A673 (cell line): ENCODE data around the gene CSPG4.

Source experiments
- EZH2 ChIP-seq: fragments of 200-600 bp; sonication (generic); IDR thresholded peaks from 2 replicates; pipeline ENCODE4 v1.6.1; 2017; ENCODE audit warnings: borderline replicate concordance, low read depth, mild to moderate bottlenecking, mixed read lengths, antibody characterized with exemption, low read length; ENCODE audit not compliant: poor library complexity, severe bottlenecking
- TF ChIP-seq, protein P1 (sequence below): fragments of 300-800, 200-600 bp; sonication (generic); conservative IDR thresholded peaks from 2 replicates; pipeline ENCODE4 v1.5.1; 2017; ENCODE audit warnings: low read depth, mild to moderate bottlenecking, antibody characterized with exemption, low read length, moderate library complexity, mixed read lengths

DNA sequence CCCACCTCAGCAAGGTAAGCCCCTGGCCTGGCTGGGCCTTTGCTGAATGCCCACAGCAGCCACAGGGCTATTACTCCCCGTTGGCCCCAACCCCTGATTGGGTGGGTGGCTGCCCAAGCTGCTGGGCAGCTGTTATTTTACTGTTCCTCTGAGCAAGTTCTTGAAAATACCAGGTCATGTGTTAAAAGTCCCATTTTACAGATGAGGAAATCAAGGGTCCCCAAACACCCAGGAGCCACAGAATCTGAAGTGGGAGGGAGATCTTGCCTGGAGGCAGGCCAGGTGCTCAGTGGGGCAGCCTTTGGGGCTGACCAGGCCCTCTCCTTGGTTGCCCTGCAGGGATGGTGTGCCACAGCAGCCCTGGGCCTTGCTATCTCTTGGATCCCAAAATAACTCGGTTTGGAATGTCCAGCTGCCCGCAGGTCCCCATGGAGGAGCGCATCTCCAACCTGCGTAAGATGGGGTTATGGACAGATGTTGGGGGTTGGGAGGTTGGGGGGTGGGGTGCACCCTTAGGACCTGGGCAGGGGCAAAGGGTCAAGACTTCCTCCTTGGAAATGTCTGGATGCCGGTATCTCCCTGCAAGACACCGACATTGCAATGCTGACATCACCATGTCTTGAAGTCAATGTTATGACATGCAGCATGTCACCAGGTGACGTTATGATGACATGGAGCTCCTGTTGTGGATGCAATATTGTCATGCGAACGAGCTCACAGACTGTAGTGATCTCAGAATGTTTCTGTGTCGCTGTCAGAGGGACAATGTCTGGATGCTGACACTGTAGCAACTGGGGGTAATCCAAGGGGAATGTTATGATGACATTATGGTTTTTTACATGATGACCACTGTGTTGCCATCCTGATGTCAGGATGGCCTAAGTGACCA lies 13.3 kb upstream of the CSPG4 start:
- TF ChIP-seq, protein P1, sequence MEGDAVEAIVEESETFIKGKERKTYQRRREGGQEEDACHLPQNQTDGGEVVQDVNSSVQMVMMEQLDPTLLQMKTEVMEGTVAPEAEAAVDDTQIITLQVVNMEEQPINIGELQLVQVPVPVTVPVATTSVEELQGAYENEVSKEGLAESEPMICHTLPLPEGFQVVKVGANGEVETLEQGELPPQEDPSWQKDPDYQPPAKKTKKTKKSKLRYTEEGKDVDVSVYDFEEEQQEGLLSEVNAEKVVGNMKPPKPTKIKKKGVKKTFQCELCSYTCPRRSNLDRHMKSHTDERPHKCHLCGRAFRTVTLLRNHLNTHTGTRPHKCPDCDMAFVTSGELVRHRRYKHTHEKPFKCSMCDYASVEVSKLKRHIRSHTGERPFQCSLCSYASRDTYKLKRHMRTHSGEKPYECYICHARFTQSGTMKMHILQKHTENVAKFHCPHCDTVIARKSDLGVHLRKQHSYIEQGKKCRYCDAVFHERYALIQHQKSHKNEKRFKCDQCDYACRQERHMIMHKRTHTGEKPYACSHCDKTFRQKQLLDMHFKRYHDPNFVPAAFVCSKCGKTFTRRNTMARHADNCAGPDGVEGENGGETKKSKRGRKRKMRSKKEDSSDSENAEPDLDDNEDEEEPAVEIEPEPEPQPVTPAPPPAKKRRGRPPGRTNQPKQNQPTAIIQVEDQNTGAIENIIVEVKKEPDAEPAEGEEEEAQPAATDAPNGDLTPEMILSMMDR = no peak
- no peak for TF ChIP-seq EZH2
